WI38 (cell line): ENCODE measurements around the gene SLC8B1.

Experiments
- H3K4me3 ChIP-seq: 2 replicates; pipeline ENCODE4 v1.5.1; 2011; ENCODE audit warnings: low read depth, mild to moderate bottlenecking, control low read depth, low read length
- CTCF ChIP-seq: IDR thresholded peaks from 2 replicates; pipeline ENCODE4 v1.5.1; 2012; ENCODE audit warnings: low read depth, mild to moderate bottlenecking, control low read depth, low read length

Gene SLC8B1

GRCh38 chr12:113267621-113268020, 67.3 kb downstream of the SLC8B1 start:
- TF ChIP-seq CTCF: no peak
- no peak overlapping the region for H3K4me3 ChIP-seq

GRCh38 chr12:113266106-113266895, 68.6 kb downstream of the SLC8B1 start:
- no peak for TF ChIP-seq CTCF

GRCh38 chr12:113263431-113263963, 71.4 kb downstream of the SLC8B1 start:
- TF ChIP-seq CTCF: no peak
- no peak overlapping the region for H3K4me3 ChIP-seq

More at GRCh38 chr12:113266106-113266895, 68.6 kb downstream of the SLC8B1 start:
- H3K4me3 ChIP-seq: no peak overlapping the region

- no peak for TF ChIP-seq CTCF
- H3K4me3 ChIP-seq: no peak overlapping the region
These were observed 72.2 kb downstream of the SLC8B1 start for GRCh38 chr12:113262710-113263109.

- TF ChIP-seq CTCF: no peak
- no peak overlapping the region for H3K4me3 ChIP-seq
These were observed 73.0 kb downstream of the SLC8B1 start for GRCh38 chr12:113261847-113262470.

GRCh38 chr12:113260636-113261300, 74.1 kb downstream of the SLC8B1 start:
- no peak for TF ChIP-seq CTCF
- H3K4me3 ChIP-seq: no peak overlapping the region
